ENCODE data around the gene DIPK1B.

- TF ChIP-seq CTCF (IDR thresholded peaks at IDR 0.05) (no peak), POLR2A (IDR thresholded peaks at IDR 0.05) (no peak)
These were observed 45.0 kb upstream of the DIPK1B start for GRCh38 chr9:136667214-136667939.
